KMS-11 (cell line): ENCODE data around the gene RNF213.

Experiments
- H2AFZ ChIP-seq: fragments of 200-600 bp; sonication (generic); 2 replicates; pipeline ENCODE4 v1.6.1; 2016; ENCODE audit warnings: antibody characterized with exemption, mixed run types, low read depth
- H3K27ac ChIP-seq: fragments of 200-600 bp; sonication (generic); 2 replicates; pipeline ENCODE4 v1.6.1; 2016; ENCODE audit warnings: mild to moderate bottlenecking, mixed run types
- H3K27me3 ChIP-seq: fragments of 200-600 bp; sonication (generic); 2 replicates; pipeline ENCODE4 v1.6.1; 2017; ENCODE audit warnings: mild to moderate bottlenecking, low read depth, mixed run types, moderate library complexity; ENCODE audit not compliant: insufficient read depth
- H3K36me3 ChIP-seq: fragments of 200-600 bp; sonication (generic); 2 replicates; pipeline ENCODE4 v1.6.1; 2017; ENCODE audit warnings: mild to moderate bottlenecking, mixed run types; ENCODE audit not compliant: insufficient read depth
- H3K4me1 ChIP-seq: fragments of 200-600 bp; sonication (generic); 2 replicates; pipeline ENCODE4 v1.6.1; 2016; ENCODE audit warnings: mild to moderate bottlenecking, low read depth, mixed run types; ENCODE audit not compliant: poor library complexity, severe bottlenecking
- H3K4me2 ChIP-seq: fragments of 200-600 bp; sonication (generic); 2 replicates; pipeline ENCODE4 v1.7.0; 2016; ENCODE audit warnings: mild to moderate bottlenecking, mixed run types
- H3K4me3 ChIP-seq: fragments of 200-600 bp; sonication (generic); IDR thresholded peaks from 2 replicates; pipeline ENCODE4 v1.6.1; 2017; ENCODE audit warnings: low read depth, low read length, mixed read lengths; ENCODE audit not compliant: insufficient read depth
- H3K79me2 ChIP-seq: fragments of 200-600 bp; sonication (generic); 2 replicates; pipeline ENCODE4 v1.6.1; 2016; ENCODE audit warnings: low read depth, mixed run types; ENCODE audit not compliant: insufficient read depth
- H3K9ac ChIP-seq: fragments of 200-600 bp; sonication (generic); 2 replicates; pipeline ENCODE4 v1.6.1; 2016; ENCODE audit warnings: mild to moderate bottlenecking, mixed run types
- H4K20me1 ChIP-seq: fragments of 200-600 bp; sonication (generic); 2 replicates; pipeline ENCODE4 v1.6.1; 2016; ENCODE audit warnings: mild to moderate bottlenecking, mixed run types; ENCODE audit not compliant: insufficient read depth
- TF ChIP-seq, protein P1 (sequence below): fragments of 200-600 bp; sonication (generic); conservative IDR thresholded peaks from 2 replicates; pipeline ENCODE4 v1.6.1; 2017; ENCODE audit warnings: low read depth, mild to moderate bottlenecking, antibody characterized with exemption, low read length, moderate library complexity, mixed read lengths

The RNF213 gene

DNA sequence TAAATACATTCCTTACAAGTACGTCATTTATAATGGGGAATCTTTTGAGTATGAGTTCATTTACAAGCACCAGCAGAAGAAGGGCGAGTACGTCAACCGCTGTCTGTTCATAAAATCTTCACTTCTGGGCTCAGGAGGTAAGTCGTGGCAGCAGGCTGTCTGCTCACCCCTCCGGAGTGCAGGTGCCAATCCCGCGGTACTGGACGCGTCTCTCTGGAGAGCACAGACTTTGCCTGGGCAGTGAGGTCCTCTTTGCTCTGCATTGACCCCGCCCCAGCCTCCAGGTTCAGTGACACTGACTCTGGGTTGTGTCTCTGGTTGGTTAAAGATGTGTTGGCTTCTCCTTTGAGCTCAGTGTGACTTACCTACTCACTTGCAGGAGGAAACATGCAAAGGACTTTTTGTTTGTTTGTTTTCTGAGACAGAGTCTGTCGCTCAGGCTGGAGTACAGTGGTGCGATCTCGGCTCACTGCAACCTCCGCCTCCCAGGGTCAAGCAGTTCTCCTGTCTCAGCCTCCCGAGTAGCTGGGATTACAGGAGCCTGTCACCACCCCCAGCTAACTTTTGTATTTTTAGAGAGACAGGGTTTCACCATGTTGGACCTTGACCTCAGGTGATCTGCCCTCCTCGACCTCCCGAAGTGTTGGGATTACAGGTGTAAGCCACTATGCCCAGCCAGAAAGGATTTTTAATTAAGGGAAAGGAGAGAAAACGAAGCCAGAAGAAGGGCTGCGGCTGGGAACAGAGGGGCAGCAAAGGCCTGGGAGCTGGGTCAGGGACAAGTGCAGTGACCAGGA lies 31.2 kb downstream of the RNF213 start:
- Histone ChIP-seq H3K36me3 (no peaks in the 10 kb centered on the region; the same call in 1 of the 2 replicates), H3K27ac (no peak overlapping the region), H3K4me1 (no peaks in the 10 kb centered on the region), H3K4me2 (no peak overlapping the region), H2AFZ (no peak overlapping the region), H3K79me2 (no peaks in the 10 kb centered on the region), H3K9ac (no peak overlapping the region), H4K20me1 (no peaks in the 10 kb centered on the region), H3K4me3 (no peak overlapping the region), H3K27me3 (no peaks in the 10 kb centered on the region)
- TF ChIP-seq, protein P1, sequence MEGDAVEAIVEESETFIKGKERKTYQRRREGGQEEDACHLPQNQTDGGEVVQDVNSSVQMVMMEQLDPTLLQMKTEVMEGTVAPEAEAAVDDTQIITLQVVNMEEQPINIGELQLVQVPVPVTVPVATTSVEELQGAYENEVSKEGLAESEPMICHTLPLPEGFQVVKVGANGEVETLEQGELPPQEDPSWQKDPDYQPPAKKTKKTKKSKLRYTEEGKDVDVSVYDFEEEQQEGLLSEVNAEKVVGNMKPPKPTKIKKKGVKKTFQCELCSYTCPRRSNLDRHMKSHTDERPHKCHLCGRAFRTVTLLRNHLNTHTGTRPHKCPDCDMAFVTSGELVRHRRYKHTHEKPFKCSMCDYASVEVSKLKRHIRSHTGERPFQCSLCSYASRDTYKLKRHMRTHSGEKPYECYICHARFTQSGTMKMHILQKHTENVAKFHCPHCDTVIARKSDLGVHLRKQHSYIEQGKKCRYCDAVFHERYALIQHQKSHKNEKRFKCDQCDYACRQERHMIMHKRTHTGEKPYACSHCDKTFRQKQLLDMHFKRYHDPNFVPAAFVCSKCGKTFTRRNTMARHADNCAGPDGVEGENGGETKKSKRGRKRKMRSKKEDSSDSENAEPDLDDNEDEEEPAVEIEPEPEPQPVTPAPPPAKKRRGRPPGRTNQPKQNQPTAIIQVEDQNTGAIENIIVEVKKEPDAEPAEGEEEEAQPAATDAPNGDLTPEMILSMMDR = no peak

GRCh38 chr17:80292521-80292971 lies 31.9 kb downstream of the RNF213 start:
- Histone ChIP-seq H3K4me3 (no peak overlapping the region), H4K20me1 (no peaks in the 10 kb centered on the region), H2AFZ (no peak overlapping the region), H3K9ac (no peak overlapping the region), H3K27me3 (no peaks in the 10 kb centered on the region), H3K36me3 (no peaks in the 10 kb centered on the region; the same call in 1 of the 2 replicates), H3K27ac (no peak overlapping the region), H3K4me1 (no peaks in the 10 kb centered on the region), H3K79me2 (no peaks in the 10 kb centered on the region), H3K4me2 (no peak overlapping the region)
- TF ChIP-seq, protein P1 = no peak

DNA sequence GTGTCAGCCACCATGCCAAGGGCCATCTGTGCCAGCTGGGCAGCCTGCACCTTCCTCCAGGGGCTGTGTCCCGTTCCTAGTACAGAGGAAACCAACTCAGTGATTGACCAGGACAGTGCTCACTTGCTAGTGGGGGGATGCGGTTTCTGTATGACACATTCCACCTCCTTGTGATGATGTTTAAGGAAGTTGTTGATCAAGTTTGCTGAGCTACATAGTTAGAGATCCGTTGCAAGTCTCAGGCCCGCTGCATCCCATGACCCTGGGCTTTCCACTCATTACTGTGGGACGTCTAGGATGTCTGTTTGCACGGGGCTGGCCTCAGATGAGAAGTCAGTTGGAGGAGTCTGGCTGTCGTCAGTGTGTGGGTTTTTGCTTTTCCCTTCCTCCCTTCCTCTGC lies 33.6 kb downstream of the RNF213 start:
- Histone ChIP-seq H3K4me1 (no peaks in the 10 kb centered on the region), H3K27ac (no peak overlapping the region), H4K20me1 (no peaks in the 10 kb centered on the region), H2AFZ (no peak overlapping the region), H3K4me2 (no peak overlapping the region), H3K79me2 (no peaks in the 10 kb centered on the region), H3K36me3 (no peaks in the 10 kb centered on the region; the same call in 1 of the 2 replicates), H3K9ac (no peak overlapping the region), H3K4me3 (no peak overlapping the region), H3K27me3 (no peaks in the 10 kb centered on the region)
- TF ChIP-seq, protein P1 = no peak

GRCh38 chr17:80294653-80295052 lies 34.0 kb downstream of the RNF213 start:
- H3K36me3 ChIP-seq = no peaks in the 10 kb centered on the region; the same call in 1 of the 2 replicates
- H3K4me3 ChIP-seq = no peak overlapping the region
- no peaks in the 10 kb centered on the region for H3K4me1 ChIP-seq
- no peak overlapping the region for H2AFZ ChIP-seq
- no peak overlapping the region for H3K9ac ChIP-seq
- H3K4me2 ChIP-seq = no peak overlapping the region
- TF ChIP-seq, protein P1 = no peak
- no peaks in the 10 kb centered on the region for H4K20me1 ChIP-seq
- no peaks in the 10 kb centered on the region for H3K27me3 ChIP-seq
- H3K79me2 ChIP-seq = no peaks in the 10 kb centered on the region
- H3K27ac ChIP-seq = no peak overlapping the region
